ENCODE measurements around the gene ACVR1.

The ACVR1 gene

GRCh38 chr2:157735532-157735931 is 140.6 kb downstream of the ACVR1 start:
- Histone ChIP-seq H3K4me3 (ENCODE audit: low read depth, low read length) (no peak overlapping the region), H3K9me3 (ENCODE audit: severe bottlenecking) (no peaks in the 10 kb centered on the region), H3K36me3 (peaks cover 5% of the 10 kb centered on the region), H3K27ac (no peak overlapping the region), H3K27me3 (ENCODE audit: insufficient read depth, low read depth, severe bottlenecking) (no peaks in the 10 kb centered on the region)
- no peak for TF ChIP-seq CTCF (IDR thresholded peaks at IDR 0.05; ENCODE audit: low read depth, low read length)
- DNase-seq: no peak

GRCh38 chr2:157733263-157733662 is 142.9 kb downstream of the ACVR1 start:
- Histone ChIP-seq H3K9me3 (ENCODE audit: severe bottlenecking) (no peaks in the 10 kb centered on the region), H3K36me3 (peaks cover 5% of the 10 kb centered on the region), H3K27ac (no peak overlapping the region), H3K4me3 (ENCODE audit: low read depth, low read length) (no peak overlapping the region), H3K27me3 (ENCODE audit: insufficient read depth, low read depth, severe bottlenecking) (no peaks in the 10 kb centered on the region)
- no peak for DNase-seq
- TF ChIP-seq CTCF (IDR thresholded peaks at IDR 0.05; ENCODE audit: low read depth, low read length): no peak

DNA sequence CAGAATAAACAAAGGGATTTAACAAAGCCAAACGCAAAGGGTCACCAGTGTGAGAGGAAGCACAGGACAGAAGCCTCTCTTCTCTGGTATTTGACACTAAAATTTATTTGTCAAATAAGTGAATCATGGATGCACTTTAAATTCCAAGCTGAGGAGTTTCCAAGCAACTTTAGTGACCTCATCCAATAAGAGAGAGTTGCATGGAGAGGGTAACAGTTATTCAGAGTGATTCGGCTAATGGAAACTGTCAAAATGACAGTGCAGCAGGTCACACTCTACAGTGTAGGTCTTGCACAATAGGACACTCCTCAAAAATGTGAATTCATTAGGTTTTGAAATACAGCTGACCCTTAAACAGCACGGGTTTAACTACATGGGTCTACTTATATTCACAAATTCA is 143.5 kb downstream of the ACVR1 start:
- no peaks in the 10 kb centered on the region for H3K9me3 ChIP-seq (ENCODE audit: severe bottlenecking)
- no peaks in the 10 kb centered on the region for H3K27me3 ChIP-seq (ENCODE audit: insufficient read depth, low read depth, severe bottlenecking)
- no peak for TF ChIP-seq CTCF (IDR thresholded peaks at IDR 0.05; ENCODE audit: low read depth, low read length)
- no peak for DNase-seq
- H3K27ac ChIP-seq: no peak overlapping the region
- H3K36me3 ChIP-seq: peaks cover 5% of the 10 kb centered on the region
- H3K4me3 ChIP-seq (ENCODE audit: low read depth, low read length): no peak overlapping the region

GRCh38 chr2:157727693-157728092 is 148.4 kb downstream of the ACVR1 start:
- Histone ChIP-seq H3K4me3 (ENCODE audit: low read depth, low read length) (no peak overlapping the region), H3K36me3 (no peaks in the 10 kb centered on the region), H3K27me3 (ENCODE audit: insufficient read depth, low read depth, severe bottlenecking) (no peaks in the 10 kb centered on the region), H3K9me3 (ENCODE audit: severe bottlenecking) (no peaks in the 10 kb centered on the region), H3K27ac (no peak overlapping the region)
- no peak for TF ChIP-seq CTCF (IDR thresholded peaks at IDR 0.05; ENCODE audit: low read depth, low read length)
- no peak for DNase-seq

DNA sequence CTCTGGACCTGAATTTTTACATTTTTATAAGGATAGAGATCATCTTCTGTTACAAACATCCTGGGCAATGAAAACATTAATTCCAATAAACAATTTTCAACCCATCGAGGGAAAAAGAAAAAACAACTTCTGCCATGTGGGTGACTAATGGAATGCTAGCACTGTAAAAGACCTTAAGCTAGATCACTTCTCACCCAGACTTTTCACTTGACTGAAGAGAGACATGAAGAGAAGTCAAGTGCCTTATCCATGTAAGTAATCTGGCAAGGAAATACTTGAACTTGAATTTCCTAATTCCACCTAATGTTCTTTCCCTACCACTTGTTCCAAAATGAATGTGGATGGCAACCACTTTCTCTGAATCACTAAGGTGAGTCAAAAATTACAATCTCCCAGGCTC is 149.2 kb downstream of the ACVR1 start:
- no peak for DNase-seq
- Histone ChIP-seq H3K9me3 (ENCODE audit: severe bottlenecking) (no peaks in the 10 kb centered on the region), H3K27ac (no peak overlapping the region), H3K4me3 (ENCODE audit: low read depth, low read length) (no peak overlapping the region), H3K27me3 (ENCODE audit: insufficient read depth, low read depth, severe bottlenecking) (no peaks in the 10 kb centered on the region), H3K36me3 (no peaks in the 10 kb centered on the region)
- no peak for TF ChIP-seq CTCF (IDR thresholded peaks at IDR 0.05; ENCODE audit: low read depth, low read length)

DNA sequence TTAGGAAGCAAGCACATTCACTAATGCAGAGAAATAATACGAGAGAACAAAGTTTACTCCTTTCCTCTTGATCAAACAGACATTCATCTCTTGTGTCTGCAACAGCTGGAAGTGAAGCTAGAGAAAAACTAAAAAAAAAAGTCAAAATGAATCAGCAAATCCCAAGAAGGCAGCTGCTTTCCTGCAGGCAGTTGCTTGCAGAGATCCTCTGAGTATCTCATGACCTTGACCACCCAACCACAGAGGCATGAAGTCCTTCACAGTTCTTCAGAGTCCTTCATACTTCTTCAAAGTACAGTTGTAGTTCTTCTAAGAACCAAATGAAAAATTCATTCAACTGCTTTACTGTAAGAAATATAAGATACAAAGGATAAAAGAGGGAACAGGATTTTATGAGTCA is 150.3 kb downstream of the ACVR1 start:
- Histone ChIP-seq H3K27ac (no peak overlapping the region), H3K9me3 (ENCODE audit: severe bottlenecking) (no peaks in the 10 kb centered on the region), H3K27me3 (ENCODE audit: insufficient read depth, low read depth, severe bottlenecking) (no peaks in the 10 kb centered on the region), H3K36me3 (no peaks in the 10 kb centered on the region), H3K4me3 (ENCODE audit: low read depth, low read length) (no peak overlapping the region)
- DNase-seq: no peak
- no peak for TF ChIP-seq CTCF (IDR thresholded peaks at IDR 0.05; ENCODE audit: low read depth, low read length)
